Smooth muscle cell (in vitro differentiated cells): Measurements from ENCODE around the gene PHOX2B. TPM values are rescaled to one million over a fixed set of nuclear protein-coding genes. Genes with fewer than 3 reads are reported as not detected.

ENCODE experiments used
- DNase-seq: peaks from one replicate; lab custom pipeline; 2025; ENCODE audit not compliant: unreplicated experiment; lab: John Stamatoyannopoulos, UW
- H2AFZ ChIP-seq: fragments of 200-600 bp; sonication (generic); 2 replicates; pipeline ENCODE4 v1.6.0; 2016; ENCODE audit warnings: antibody characterized with exemption, low read depth, mild to moderate bottlenecking
- H3F3A ChIP-seq: fragments of 200-600 bp; sonication (generic); 2 replicates; pipeline ENCODE4 v1.6.0; 2017; ENCODE audit warnings: antibody characterized with exemption, low read depth
- H3K27ac ChIP-seq: fragments of 200-600 bp; sonication (generic); 2 replicates; pipeline ENCODE4 v1.5.1; 2016; ENCODE audit warnings: low read depth, mild to moderate bottlenecking
- H3K27me3 ChIP-seq: fragments of 200-600 bp; sonication (generic); 2 replicates; pipeline ENCODE4 v1.6.1; 2016; ENCODE audit warnings: low read depth, mild to moderate bottlenecking
- H3K36me3 ChIP-seq: fragments of 200-600 bp; sonication (generic); 2 replicates; pipeline ENCODE4 v1.5.1; 2016; ENCODE audit warnings: low read depth
- H3K4me1 ChIP-seq: fragments of 200-600 bp; sonication (generic); 2 replicates; pipeline ENCODE4 v1.5.1; 2016; ENCODE audit warnings: low read depth
- H3K4me2 ChIP-seq: fragments of 200-600 bp; sonication (generic); 2 replicates; pipeline ENCODE4 v1.6.0; 2016; ENCODE audit warnings: mild to moderate bottlenecking
- H3K4me3 ChIP-seq: fragments of 200-600 bp; sonication (generic); 2 replicates; pipeline ENCODE4 v1.5.1; 2016; ENCODE audit warnings: mild to moderate bottlenecking
- H3K79me2 ChIP-seq: fragments of 200-600 bp; sonication (generic); 2 replicates; pipeline ENCODE4 v1.6.0; 2016; ENCODE audit warnings: low read depth, mild to moderate bottlenecking
- H3K9ac ChIP-seq: fragments of 200-600 bp; sonication (generic); 2 replicates; pipeline ENCODE4 v1.6.0; 2016; ENCODE audit warnings: low read depth
- H3K9me3 ChIP-seq: fragments of 200-600 bp; sonication (generic); replicated peaks from 2 replicates; pipeline ENCODE4 v1.5.1; 2016; ENCODE audit warnings: low read depth
- H4K20me1 ChIP-seq: fragments of 200-600 bp; sonication (generic); 2 replicates; pipeline ENCODE4 v1.6.0; 2016; ENCODE audit warnings: low read depth
- CTCF ChIP-seq: fragments of 200-600 bp; sonication (generic); IDR thresholded peaks from 2 replicates; pipeline ENCODE4 v1.5.1; 2017; ENCODE audit warnings: borderline replicate concordance, mild to moderate bottlenecking, antibody characterized with exemption; ENCODE audit not compliant: insufficient read depth, poor library complexity, severe bottlenecking
- WGBS: methylation state at CpG from one replicate; pipeline ENCODE4 v1.1.7; 2016; ENCODE audit warnings: low lambda C conversion rate; 5-methylcytosine and 5-hydroxymethylcytosine counted together
- polyA plus RNA-seq: library from polyadenylated mRNA; unstranded; fragments of >200 nt; fragmentation: Nextera tagmentation; extraction: Ambion mirVana; gene quantifications from 2 replicates; pipeline ENCODE4 v1.2.1, GENCODE V29; 2016
- total RNA-seq: library from RNA; depleted of rRNA; stranded (reverse); fragments of >200 nt; gene quantifications from 2 replicates; pipeline ENCODE4 v1.2.3, GENCODE V29; 2014

PHOX2B gene
- total and polyA plus RNA-seq, 2 experiments from 2014 or later = 3.1 TPM; not detected in 1

- WGBS = 59% methylated on average over 2 of the region's 2 CpGs
- TF ChIP-seq CTCF = no peak
- Histone ChIP-seq H3K36me3 (no peaks in the 10 kb centered on the region), H3K4me2 (no peak overlapping the region), H3K27me3 (peaks cover 53% of the 10 kb centered on the region), H4K20me1 (no peaks in the 10 kb centered on the region), H2AFZ (no peak overlapping the region), H3K4me1 (peaks cover 12% of the 10 kb centered on the region), H3K9ac (no peak overlapping the region), H3K79me2 (no peaks in the 10 kb centered on the region), H3K27ac (no peak overlapping the region), H3F3A (no peaks in the 10 kb centered on the region), H3K9me3 (no peaks in the 10 kb centered on the region), H3K4me3 (no peak overlapping the region)
- no peak for DNase-seq
Measured at GRCh38 chr4:41795796-41796385, 47.4 kb upstream of the PHOX2B start.

DNA sequence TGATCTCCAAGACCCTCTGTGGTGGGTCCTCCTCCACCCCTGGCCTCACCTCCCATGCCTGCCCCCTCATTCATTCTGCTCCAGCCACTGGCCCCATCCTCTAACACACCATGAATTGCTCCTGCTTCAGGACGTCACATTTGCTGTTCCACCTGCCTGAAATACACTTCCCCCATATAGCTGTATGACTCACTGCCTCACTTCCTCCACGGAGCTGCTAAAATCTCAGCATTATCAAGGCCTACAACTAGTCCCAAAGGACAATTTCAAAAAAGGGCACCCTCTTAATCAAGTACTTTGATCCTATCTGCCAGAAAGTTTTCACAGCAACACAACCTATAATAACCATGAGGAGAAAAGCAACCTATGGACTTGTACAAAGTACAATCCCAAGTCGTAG, 43.6 kb upstream of the PHOX2B start:
- DNase-seq = no peak
- H2AFZ ChIP-seq = no peak overlapping the region
- no peak overlapping the region for H3K4me3 ChIP-seq
- peaks cover 9% of the 10 kb centered on the region for H3K4me1 ChIP-seq
- no peaks in the 10 kb centered on the region for H4K20me1 ChIP-seq
- H3K27ac ChIP-seq = no peak overlapping the region
- H3K9me3 ChIP-seq = no peaks in the 10 kb centered on the region
- H3K79me2 ChIP-seq = no peaks in the 10 kb centered on the region
- no peak overlapping the region for H3K9ac ChIP-seq
- peaks cover 51% of the 10 kb centered on the region for H3K27me3 ChIP-seq
- no peaks in the 10 kb centered on the region for H3F3A ChIP-seq
- 60% methylated on average over 3 of the region's 3 CpGs for WGBS
- no peak for TF ChIP-seq CTCF
- H3K4me2 ChIP-seq = no peak overlapping the region
- no peaks in the 10 kb centered on the region for H3K36me3 ChIP-seq

- Histone ChIP-seq H3K27ac (no peak overlapping the region), H3K9me3 (no peaks in the 10 kb centered on the region), H3K4me2 (no peak overlapping the region), H3K36me3 (no peaks in the 10 kb centered on the region), H3K27me3 (peaks cover 56% of the 10 kb centered on the region), H3F3A (no peaks in the 10 kb centered on the region), H3K9ac (no peak overlapping the region), H4K20me1 (no peaks in the 10 kb centered on the region), H3K79me2 (no peaks in the 10 kb centered on the region), H2AFZ (no peak overlapping the region), H3K4me3 (no peak overlapping the region), H3K4me1 (peaks cover 3% of the 10 kb centered on the region)
- WGBS = 74% methylated on average over 2 of the region's 2 CpGs
- TF ChIP-seq CTCF = no peak
- no peak for DNase-seq
Measured at GRCh38 chr4:41791557-41791956, 43.0 kb upstream of the PHOX2B start.

DNA sequence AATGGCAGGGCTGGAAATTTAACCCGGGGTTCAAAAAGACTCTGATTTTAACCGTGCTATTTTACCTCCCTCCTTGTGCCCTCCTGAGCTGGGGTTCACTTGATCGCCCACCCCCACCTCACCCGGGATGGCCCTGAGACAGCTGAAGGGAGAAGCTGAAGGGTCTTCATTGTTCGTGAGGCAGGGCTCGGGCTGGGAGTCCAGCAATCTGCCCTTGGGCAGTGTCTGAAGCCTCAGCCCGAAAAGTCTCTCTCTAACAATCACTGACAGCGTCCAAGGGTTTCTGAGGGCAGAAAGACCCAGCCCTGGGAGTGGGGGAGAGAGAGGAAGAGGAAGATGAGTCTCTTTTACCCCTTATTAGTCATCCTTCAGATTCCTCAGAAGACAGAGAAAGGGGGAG, 39.4 kb upstream of the PHOX2B start:
- Histone ChIP-seq H3K36me3 (no peaks in the 10 kb centered on the region), H3K79me2 (no peaks in the 10 kb centered on the region), H3K9me3 (no peaks in the 10 kb centered on the region), H4K20me1 (no peaks in the 10 kb centered on the region), H2AFZ (no peak overlapping the region), H3K27me3 (peaks cover 32% of the 10 kb centered on the region), H3K4me2 (no peak overlapping the region), H3K9ac (no peak overlapping the region), H3K4me1 (no peaks in the 10 kb centered on the region), H3F3A (no peaks in the 10 kb centered on the region), H3K4me3 (no peak overlapping the region), H3K27ac (no peak overlapping the region)
- 70% methylated on average over 8 of the region's 8 CpGs for WGBS
- no peak for TF ChIP-seq CTCF
- DNase-seq = no peak
